Sigmoid colon (tissue), 7 donors: ENCODE results near the gene COL23A1. TPM values are rescaled to one million over a fixed set of nuclear protein-coding genes. Genes with fewer than 3 reads are reported as not detected.

ENCODE experiments used
- DNase-seq: peaks from one replicate; pipeline ENCODE4 v3.0.0-alpha.2; 2019
- H3K27ac ChIP-seq, 4 donors: fragments of 200-600 bp; sonication (generic); one replicate each; pipeline ENCODE4 v1.5.1; 2016 to 2019; ENCODE audit warnings: mild to moderate bottlenecking in 1 of 4
- H3K27me3 ChIP-seq, 3 donors: fragments of 200-600 bp; sonication (generic); one replicate each; pipeline ENCODE4 v1.5.1; 2019; ENCODE audit warnings: mild to moderate bottlenecking in 1 of 3
- H3K36me3 ChIP-seq, 4 donors: fragments of 200-600 bp; sonication (generic); one replicate each; pipeline ENCODE4 v1.5.1; 2016 to 2019
- H3K4me1 ChIP-seq, 4 donors: fragments of 200-600 bp; sonication (generic); one replicate each; pipeline ENCODE4 v1.5.1; 2017 to 2019
- H3K4me3 ChIP-seq, 4 donors: fragments of 200-600 bp; sonication (generic); one replicate each; pipeline ENCODE4 v1.5.1; 2017 to 2019; ENCODE audit warnings: mild to moderate bottlenecking in 2 of 4, moderate library complexity in 1 of 4
- H3K9me3 ChIP-seq, 4 donors: fragments of 200-600 bp in 3 of 4; sonication (generic) in 3 of 4; one replicate each; pipeline versions ENCODE4 v1.5.1 to v1.6.1; 2013 to 2019
- CTCF ChIP-seq, 4 experiments: fragments of 450-650 bp in 3 of 4; fragments of 200-600 bp in 1 of 4; IDR thresholded peaks; one replicate each; pipeline ENCODE4 v1.5.1; 2016 to 2019; ENCODE audit warnings: antibody characterized with exemption in 4 of 4, mild to moderate bottlenecking in 3 of 4, moderate library complexity in 2 of 4
- EP300 ChIP-seq, 4 donors: sonication (generic); formaldehyde crosslinking; IDR thresholded peaks; one replicate each; pipeline ENCODE4 v1.6.1; 2017; ENCODE audit warnings: antibody characterized with exemption in 4 of 4
- POLR2A ChIP-seq, 2 donors: fragments of 450-650 bp; IDR thresholded peaks; one replicate each; pipeline ENCODE4 v1.6.1; 2016; ENCODE audit warnings: antibody characterized with exemption in 2 of 2, mild to moderate bottlenecking in 2 of 2, moderate library complexity in 2 of 2
- POLR2AphosphoS5 ChIP-seq, 4 donors: sonication (generic); formaldehyde crosslinking; IDR thresholded peaks; one replicate each; pipeline ENCODE4 v1.6.1; 2017; ENCODE audit warnings: antibody characterized with exemption in 4 of 4
- WGBS, 2 donors: extraction: QIAGEN DNeasy Blood & Tissue Kit; methylation state at CpG; one replicate each; pipeline ENCODE4 v1.1.7; 2013; 5-methylcytosine and 5-hydroxymethylcytosine counted together
- intact Hi-C: fragments of 100-400 bp; cut with DNase I; formaldehyde crosslinking; loops from one replicate; pipeline ENCODE4 v1.15.1; 2023
- polyA plus RNA-seq, 3 donors: library from polyadenylated mRNA; stranded (reverse); fragments of 200-250 nt; gene quantifications; one replicate each; pipeline ENCODE4 v1.2.3, GENCODE V29; 2013
- total RNA-seq, 4 donors: library from RNA; depleted of rRNA; stranded (reverse); fragments of >200 nt; gene quantifications; one replicate each; pipeline ENCODE4 v1.1.0, GENCODE V29; 2016
- donor health status: healthy with polysubstance abuse.
- donor health status: Bipolar disorder and iron deficiency.
- donor health status: healthy.

COL23A1 gene
- total and polyA plus RNA-seq, 7 donors: 0.28 to 1.2 (median 0.57) TPM; not detected in 1

DNA sequence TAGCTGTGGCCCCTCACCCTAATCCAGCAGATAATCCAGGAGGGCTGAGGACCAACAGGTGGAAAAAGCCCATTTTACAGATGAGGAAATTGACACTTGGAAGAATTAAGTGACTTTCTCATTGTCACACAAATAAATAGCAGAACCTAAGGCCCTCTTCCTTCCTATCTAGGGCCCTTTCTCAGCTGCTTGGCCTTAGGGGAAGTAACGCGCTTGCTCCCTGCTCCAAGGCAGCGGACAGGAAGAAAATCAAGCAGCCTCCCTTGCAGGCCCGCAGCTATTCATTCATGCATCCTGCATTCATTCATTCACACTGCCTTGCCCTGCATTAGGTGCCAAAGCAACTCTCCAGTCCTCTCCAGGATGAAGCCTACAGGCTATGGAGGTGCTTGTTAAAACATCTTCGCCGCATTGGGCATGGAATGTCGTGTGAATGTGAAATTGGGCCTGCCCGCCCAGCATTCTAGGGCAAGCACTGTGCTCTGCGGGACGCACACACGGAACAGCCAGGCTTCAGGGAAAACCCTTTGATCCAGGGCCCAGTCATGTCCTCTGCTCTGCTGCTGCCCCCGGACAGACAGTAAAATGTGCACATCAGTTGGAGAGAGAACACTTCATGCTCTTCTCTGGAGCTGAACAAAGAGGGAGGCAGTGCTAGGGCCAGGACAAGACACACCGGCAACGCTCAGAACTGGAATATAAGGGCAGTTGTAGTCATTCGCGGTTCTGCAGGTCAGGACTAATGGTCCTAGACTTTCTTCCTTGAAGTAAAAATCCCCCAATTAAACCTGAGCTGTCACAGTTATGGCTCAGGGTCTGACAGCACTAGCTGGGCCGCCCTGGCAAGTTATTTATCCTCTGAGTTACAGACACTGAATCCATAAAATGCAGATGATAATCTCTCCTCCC lies 166.0 kb downstream of the COL23A1 start:
- Histone ChIP-seq H3K27me3 (peaks cover 0 to 4% (median 0%) of the 10 kb centered on the region in 3 donors), H3K36me3 (no peaks in the 10 kb centered on the region), H3K4me3 (no peak overlapping the region), H3K9me3 (no peaks in the 10 kb centered on the region), H3K27ac (no peak overlapping the region), H3K4me1 (no peaks in the 10 kb centered on the region)
- TF ChIP-seq CTCF (IDR thresholded peaks at IDR 0.05) (no peak), POLR2AphosphoS5 (IDR thresholded peaks at IDR 0.05) (no peak), EP300 (IDR thresholded peaks at IDR 0.05) (no peak), POLR2A (IDR thresholded peaks at IDR 0.05) (no peak)
- 85% methylated on average over 17 of the region's 17 CpGs for WGBS, 2 donors
- intact Hi-C loops: no loop called here
- DNase-seq: no peak

- no peaks in the 10 kb centered on the region for H3K4me1 ChIP-seq
- DNase-seq: no peak
- WGBS, 2 donors: 85 to 91% methylated on average over 14 of the region's 14 CpGs
- intact Hi-C loops: no loop called here
- H3K36me3 ChIP-seq: no peaks in the 10 kb centered on the region
- no peak overlapping the region for H3K4me3 ChIP-seq
- no peak for TF ChIP-seq POLR2AphosphoS5 (IDR thresholded peaks at IDR 0.05)
- TF ChIP-seq CTCF (IDR thresholded peaks at IDR 0.05): no peak
- no peak for TF ChIP-seq EP300 (IDR thresholded peaks at IDR 0.05)
- TF ChIP-seq POLR2A (IDR thresholded peaks at IDR 0.05): no peak
- no peaks in the 10 kb centered on the region for H3K9me3 ChIP-seq
- H3K27me3 ChIP-seq: peaks cover 0 to 4% (median 0%) of the 10 kb centered on the region in 3 donors
- H3K27ac ChIP-seq: no peak overlapping the region
These were observed 166.8 kb downstream of the COL23A1 start for GRCh38 chr5:178423431-178423830.

GRCh38 chr5:178422400-178422775 lies 167.8 kb downstream of the COL23A1 start:
- Histone ChIP-seq H3K9me3 (no peaks in the 10 kb centered on the region), H3K4me3 (no peak overlapping the region), H3K36me3 (no peaks in the 10 kb centered on the region), H3K27me3 (peaks cover 0 to 4% (median 0%) of the 10 kb centered on the region in 3 donors), H3K4me1 (no peaks in the 10 kb centered on the region), H3K27ac (no peak overlapping the region)
- WGBS, 2 donors: 84 to 90% methylated on average over 11 of the region's 11 CpGs
- no peak for DNase-seq
- no peak for TF ChIP-seq POLR2AphosphoS5 (IDR thresholded peaks at IDR 0.05)
- no peak for TF ChIP-seq EP300 (IDR thresholded peaks at IDR 0.05)
- no peak for TF ChIP-seq CTCF (IDR thresholded peaks at IDR 0.05)
- no peak for TF ChIP-seq POLR2A (IDR thresholded peaks at IDR 0.05)
- intact Hi-C loops: no loop called here

DNA sequence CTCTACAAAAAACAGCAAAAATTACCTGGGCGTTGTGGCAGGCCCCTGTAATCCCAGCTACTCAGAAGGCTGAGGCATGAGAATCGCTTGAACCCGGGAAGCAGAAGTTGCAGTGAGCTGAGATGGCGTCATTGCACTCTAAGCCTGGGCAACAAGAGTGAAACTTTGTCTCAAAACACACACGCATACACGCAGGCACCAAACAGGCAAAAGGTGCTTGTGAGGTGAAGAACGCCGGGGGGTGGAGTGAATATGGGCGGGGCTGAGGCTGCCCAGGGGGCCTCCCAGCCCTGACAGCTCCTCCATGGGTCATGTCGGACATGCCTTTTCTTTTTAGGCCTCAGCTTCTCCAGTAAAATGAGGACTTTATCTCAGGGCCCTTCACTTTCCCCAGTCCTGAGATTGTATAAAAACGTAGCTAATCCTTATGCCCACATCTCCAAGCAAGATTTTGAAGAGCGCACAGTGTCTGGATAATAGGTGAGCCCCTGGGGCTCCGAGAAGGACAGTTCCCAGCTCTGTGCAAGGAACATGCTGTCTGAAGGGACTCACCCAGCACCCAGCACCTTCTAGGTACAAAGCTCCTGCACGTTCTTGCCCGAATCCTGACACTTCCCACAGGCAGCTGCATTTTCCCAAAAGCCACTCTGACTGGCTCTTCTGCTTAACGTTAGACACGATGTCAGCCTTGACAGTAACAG lies 168.3 kb downstream of the COL23A1 start:
- Histone ChIP-seq H3K27ac (no peak overlapping the region), H3K27me3 (peaks cover 0 to 4% (median 0%) of the 10 kb centered on the region in 3 donors), H3K4me3 (no peak overlapping the region), H3K4me1 (no peaks in the 10 kb centered on the region), H3K9me3 (no peaks in the 10 kb centered on the region), H3K36me3 (no peaks in the 10 kb centered on the region)
- DNase-seq: no peak
- no peak for TF ChIP-seq POLR2A (IDR thresholded peaks at IDR 0.05)
- no peak for TF ChIP-seq POLR2AphosphoS5 (IDR thresholded peaks at IDR 0.05)
- no peak for TF ChIP-seq EP300 (IDR thresholded peaks at IDR 0.05)
- no peak for TF ChIP-seq CTCF (IDR thresholded peaks at IDR 0.05)
- intact Hi-C loops: no loop called here
- 55 to 80% methylated on average over 17 of the region's 17 CpGs for WGBS, 2 donors
